ENCODE results near the gene MEN1. TPM values are rescaled to one million over a fixed set of nuclear protein-coding genes. Genes with fewer than 3 reads are reported as not detected.

MEN1 gene
- total RNA-seq, 1 donor from 2014 or later, result 9.1 TPM

- intact Hi-C loops (cut with micrococcal nuclease), result no loop called here
- DNase-seq, result no peak
- no peak for ATAC-seq
Measured at GRCh38 chr11:64758330-64759079, 51.8 kb downstream of the MEN1 start.

DNA sequence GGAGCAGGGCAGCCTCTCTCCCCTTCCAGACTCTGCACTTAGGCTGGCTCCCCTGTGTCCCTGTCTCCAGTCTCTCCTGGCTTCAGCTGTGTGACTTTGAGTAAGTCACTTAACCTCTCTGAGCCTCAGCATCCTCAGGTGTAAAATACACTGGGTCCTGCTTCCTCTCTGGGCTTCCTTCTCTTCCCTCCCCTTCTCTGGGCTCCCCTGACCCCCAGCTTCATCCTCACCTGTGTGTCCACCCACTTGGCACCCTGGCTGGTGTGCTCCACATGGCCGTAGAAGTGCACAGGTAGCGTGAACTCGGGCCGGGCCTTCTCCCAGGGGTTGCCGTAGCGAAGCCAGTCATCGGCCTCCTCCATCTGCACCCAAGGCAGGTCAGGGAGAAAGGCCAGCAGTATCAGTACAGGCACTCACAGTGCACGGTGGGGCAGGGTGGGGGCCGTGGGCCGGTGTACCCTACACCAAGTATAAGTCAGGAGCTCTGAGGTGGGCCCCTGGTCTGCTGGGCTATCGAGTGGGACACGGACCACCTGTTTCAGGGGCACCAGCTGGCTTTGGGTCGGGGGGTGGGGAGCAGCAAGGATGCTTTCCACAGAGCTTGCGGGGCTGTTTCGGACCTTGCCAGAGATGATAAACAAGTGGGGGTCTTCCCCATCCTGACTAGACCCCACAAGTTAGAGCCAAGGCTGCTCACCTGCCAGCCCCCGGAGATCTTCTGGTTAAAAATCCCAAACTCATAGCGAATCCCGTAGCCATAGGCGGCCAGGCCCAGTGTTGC is 52.6 kb downstream of the MEN1 start:
- ATAC-seq (no peak), DNase-seq (no peak)
- intact Hi-C loops (cut with micrococcal nuclease), result no loop called here

GRCh38 chr11:64755681-64756361 is 54.5 kb downstream of the MEN1 start:
- ATAC-seq (no peak), DNase-seq (no peak)
- intact Hi-C loops (cut with micrococcal nuclease), result no loop called here

DNA sequence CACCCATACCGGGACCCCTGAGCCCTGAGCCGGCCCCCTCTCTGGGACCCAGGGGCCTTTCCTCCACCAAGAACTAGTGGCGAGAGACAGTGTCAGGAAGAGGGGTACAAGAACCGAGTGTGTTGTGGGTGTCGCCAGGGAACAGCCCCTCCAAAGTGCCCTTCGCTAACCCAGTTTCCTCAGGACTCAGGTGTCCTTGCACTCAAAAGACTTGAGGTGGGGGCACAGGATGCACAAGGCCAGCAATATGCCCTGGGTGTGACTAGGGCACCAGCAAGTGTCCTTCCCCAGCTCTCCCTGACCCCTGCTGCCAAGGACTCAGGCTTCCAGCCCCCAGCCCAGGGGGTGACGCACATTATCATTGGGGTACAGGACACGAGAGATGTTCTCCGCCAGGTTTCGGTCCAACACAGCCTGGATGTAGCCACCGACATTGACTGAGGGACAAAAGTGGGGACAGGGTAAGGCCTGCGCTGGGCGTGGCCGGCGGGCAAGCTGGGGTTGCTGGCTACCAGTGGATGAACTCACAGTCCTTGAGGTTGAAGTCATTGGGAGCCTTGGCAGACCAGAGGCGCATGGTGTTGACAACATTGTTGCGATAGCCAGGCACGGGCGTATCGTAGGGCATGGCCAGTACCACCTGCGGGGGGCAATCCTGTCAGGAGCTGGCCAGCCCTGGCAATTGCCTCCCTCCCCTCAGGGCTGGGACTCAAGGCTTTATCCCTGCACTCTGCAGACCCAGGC is 55.3 kb downstream of the MEN1 start:
- no peak for ATAC-seq
- intact Hi-C loops (cut with micrococcal nuclease), result no loop called here

GRCh38 chr11:64754124-64754918 is 56.0 kb downstream of the MEN1 start:
- intact Hi-C loops (cut with micrococcal nuclease), result no loop called here
- DNase-seq (no peak), ATAC-seq (no peak)

More for the DNA sequence above, 55.3 kb downstream of the MEN1 start:
- DNase-seq, result no peak

Other genes starting within 250 kb of the MEN1 start
- not detected for gene SLC22A12, start 219.3 kb downstream of the MEN1 start, total RNA-seq
- gene NRXN2, start 87.4 kb downstream of the MEN1 start, total RNA-seq, result 0.97 TPM
- 44.5 TPM for gene RASGRP2, start 66.4 kb downstream of the MEN1 start, total RNA-seq
- gene PYGM, start 50.6 kb downstream of the MEN1 start, total RNA-seq, result 175 TPM
- 191 TPM for gene SF1, start 32.0 kb downstream of the MEN1 start, total RNA-seq
- gene MAP4K2, start 7.3 kb downstream of the MEN1 start, total RNA-seq, result 8.6 TPM
- 0.40 TPM for gene CDC42BPG, start 34.1 kb upstream of the MEN1 start, total RNA-seq
- gene EHD1, start 68.1 kb upstream of the MEN1 start, total RNA-seq, result 52.5 TPM
- 13.0 TPM for gene ATG2A, start 106.7 kb upstream of the MEN1 start, total RNA-seq
- 18.4 TPM for gene PPP2R5B, start 114.1 kb upstream of the MEN1 start, total RNA-seq
- not detected for gene GPHA2, start 125.3 kb upstream of the MEN1 start, total RNA-seq
- gene MAJIN, start 161.6 kb upstream of the MEN1 start, total RNA-seq, result not detected
- gene BATF2, start 186.4 kb upstream of the MEN1 start, total RNA-seq, result 1.2 TPM
- 115 TPM for gene ARL2, start 203.6 kb upstream of the MEN1 start, total RNA-seq
- 19.3 TPM for gene SNX15, start 216.9 kb upstream of the MEN1 start, total RNA-seq
- 7.5 TPM for gene SAC3D1, start 230.7 kb upstream of the MEN1 start, total RNA-seq
- gene NAALADL1, start 248.0 kb upstream of the MEN1 start, total RNA-seq, result 5.3 TPM

All from left ventricle myocardium superior (tissue), 1 donor.